Measurements from ENCODE around the gene PLEKHH2. TPM values are rescaled to one million over a fixed set of nuclear protein-coding genes. Genes with fewer than 3 reads are reported as not detected.

The PLEKHH2 gene
- total RNA-seq (2014; rRNA removed; shearing (Covaris generic)), result 1.6 and 2.2 TPM in 2 replicates
- polyA plus RNA-seq (2016; fragmentation: Nextera tagmentation; extraction: Ambion mirVana), result 0.90 and 1.1 TPM in 2 replicates

GRCh38 chr2:43637030-43637803 is at the start of gene PLEKHH2:
PLEKHH2 (plus strand) TSS chr2:43637260; CDS start chr2:43644674, 7,414 bp downstream.
- no peak for TF ChIP-seq EZH2 (IDR thresholded peaks at IDR 0.05; ENCODE audit: insufficient read depth, poor library complexity, severe bottlenecking)
- TF ChIP-seq EZH2phosphoT487 (IDR thresholded peaks at IDR 0.05; ENCODE audit: insufficient read depth, low read depth), result no peak
- H3K4me1 ChIP-seq (ENCODE audit: insufficient read depth), result peaks cover 19% of the 10 kb centered on the region
- no peaks in the 10 kb centered on the region for H4K20me1 ChIP-seq (ENCODE audit: insufficient read depth)
- in situ Hi-C loops (cut with MboI), result no loop called here
- H3K4me3 ChIP-seq, result peak within 1 kb of the TSS; percentile 71
- peak within 1 kb of the TSS; percentile 84 for H3K4me2 ChIP-seq (ENCODE audit: unreplicated experiment)
- 1% methylated on average over 47 to 62 of the region's 75 CpGs for WGBS, 2 experiments (ENCODE audit: low coverage in 1 of 2, low lambda C conversion rate in 2 of 2, missing lambda C conversion rate in 2 of 2)
- DNase-seq, result peak; percentile 92
- H3K9me3 ChIP-seq (ENCODE audit: low read depth), result no peaks in the 10 kb centered on the region
- no peak within 1 kb of the TSS for H3K27ac ChIP-seq
- H3K79me2 ChIP-seq (ENCODE audit: insufficient read depth), result no peaks in the 10 kb centered on the region
- no peaks in the 10 kb centered on the region for H3K27me3 ChIP-seq (replicated peaks; ENCODE audit: insufficient read depth)
- H3K36me3 ChIP-seq (ENCODE audit: low read depth), result no peaks in the 10 kb centered on the region
- no peaks in the 10 kb centered on the region for H3K9me2 ChIP-seq (ENCODE audit: insufficient read depth)
- H2AFZ ChIP-seq, result peak within 1 kb of the TSS; percentile 91
- H3F3A ChIP-seq (ENCODE audit: insufficient read depth), result peaks cover 15% of the 10 kb centered on the region
- H3K9ac ChIP-seq, result peak within 1 kb of the TSS; percentile 59

GRCh38 chr2:43592443-43592842 is 44.6 kb upstream of the PLEKHH2 start:
- H3K4me1 ChIP-seq (ENCODE audit: insufficient read depth), result peaks cover 29% of the 10 kb centered on the region
- peak; percentile 78 for DNase-seq
- peak overlapping the region; percentile 41 for H3K4me2 ChIP-seq (ENCODE audit: unreplicated experiment)
- H4K20me1 ChIP-seq (ENCODE audit: insufficient read depth), result no peaks in the 10 kb centered on the region
- peaks cover 4% of the 10 kb centered on the region; the same call in 1 of the 2 replicates for H3K36me3 ChIP-seq (ENCODE audit: low read depth)
- TF ChIP-seq EZH2 (IDR thresholded peaks at IDR 0.05; ENCODE audit: insufficient read depth, poor library complexity, severe bottlenecking) (no peak), EZH2phosphoT487 (IDR thresholded peaks at IDR 0.05; ENCODE audit: insufficient read depth, low read depth) (no peak)
- no peak overlapping the region for H3K9ac ChIP-seq
- in situ Hi-C loops (cut with MboI), result no loop called here
- H2AFZ ChIP-seq, result no peak overlapping the region
- peak overlapping the region; percentile 6; the same call in 1 of the 2 replicates for H3K4me3 ChIP-seq
- peaks cover 25% of the 10 kb centered on the region for H3K79me2 ChIP-seq (ENCODE audit: insufficient read depth)
- H3K27me3 ChIP-seq (replicated peaks; ENCODE audit: insufficient read depth), result no peaks in the 10 kb centered on the region
- peak overlapping the region; percentile 29 for H3K27ac ChIP-seq
- no peaks in the 10 kb centered on the region for H3K9me2 ChIP-seq (ENCODE audit: insufficient read depth)
- no peaks in the 10 kb centered on the region for H3K9me3 ChIP-seq (ENCODE audit: low read depth)
- peaks cover 17% of the 10 kb centered on the region for H3F3A ChIP-seq (ENCODE audit: insufficient read depth)

DNA sequence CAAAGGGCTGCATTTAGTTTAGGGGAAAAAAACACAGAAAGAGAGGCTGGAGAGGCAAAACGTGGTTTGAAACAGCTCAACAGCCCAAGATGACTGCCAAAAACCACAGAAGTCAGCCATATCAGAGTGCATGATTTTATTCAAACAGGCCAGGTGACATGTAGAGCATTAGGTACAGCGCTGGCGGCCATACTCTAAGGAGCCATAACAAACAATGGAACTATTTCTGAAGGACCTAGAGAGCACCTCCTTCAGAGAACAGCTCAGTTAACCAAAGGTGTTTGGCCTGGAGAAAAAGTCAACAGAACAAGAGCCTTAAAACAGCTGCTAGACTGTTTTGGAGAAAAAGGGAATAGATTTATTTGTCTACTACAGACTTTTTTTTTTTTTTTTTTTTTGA is 43.8 kb upstream of the PLEKHH2 start:
- H3K9me2 ChIP-seq (ENCODE audit: insufficient read depth), result no peaks in the 10 kb centered on the region
- no peaks in the 10 kb centered on the region for H3K27me3 ChIP-seq (replicated peaks; ENCODE audit: insufficient read depth)
- DNase-seq, result peak; percentile 5
- TF ChIP-seq EZH2phosphoT487 (IDR thresholded peaks at IDR 0.05; ENCODE audit: insufficient read depth, low read depth) (no peak), EZH2 (IDR thresholded peaks at IDR 0.05; ENCODE audit: insufficient read depth, poor library complexity, severe bottlenecking) (no peak)
- no peaks in the 10 kb centered on the region for H4K20me1 ChIP-seq (ENCODE audit: insufficient read depth)
- in situ Hi-C loops (cut with MboI), result no loop called here
- H3K79me2 ChIP-seq (ENCODE audit: insufficient read depth), result peaks cover 25% of the 10 kb centered on the region
- no peak overlapping the region for H3K27ac ChIP-seq
- WGBS, 2 experiments (ENCODE audit: low coverage in 1 of 2, low lambda C conversion rate in 2 of 2, missing lambda C conversion rate in 2 of 2), result 79 to 85% methylated on average over 3 of the region's 3 CpGs
- peaks cover 17% of the 10 kb centered on the region for H3F3A ChIP-seq (ENCODE audit: insufficient read depth)
- peak overlapping the region; percentile 41 for H3K4me2 ChIP-seq (ENCODE audit: unreplicated experiment)
- H3K4me3 ChIP-seq, result no peak overlapping the region
- no peak overlapping the region for H3K9ac ChIP-seq
- H3K9me3 ChIP-seq (ENCODE audit: low read depth), result no peaks in the 10 kb centered on the region
- H3K36me3 ChIP-seq (ENCODE audit: low read depth), result peaks cover 4% of the 10 kb centered on the region; the same call in 1 of the 2 replicates
- peaks cover 29% of the 10 kb centered on the region for H3K4me1 ChIP-seq (ENCODE audit: insufficient read depth)
- H2AFZ ChIP-seq, result no peak overlapping the region

- 81 to 84% methylated on average over 3 of the region's 3 CpGs for WGBS, 2 experiments (ENCODE audit: low coverage in 1 of 2, low lambda C conversion rate in 2 of 2, missing lambda C conversion rate in 2 of 2)
- H3K4me3 ChIP-seq, result peak overlapping the region; percentile 78
- H3K9me2 ChIP-seq (ENCODE audit: insufficient read depth), result no peaks in the 10 kb centered on the region
- peak overlapping the region; percentile 93; the same call in 1 of the 2 replicates for H3K27ac ChIP-seq
- H4K20me1 ChIP-seq (ENCODE audit: insufficient read depth), result no peaks in the 10 kb centered on the region
- peaks cover 17% of the 10 kb centered on the region for H3F3A ChIP-seq (ENCODE audit: insufficient read depth)
- no peak for DNase-seq
- H3K4me2 ChIP-seq (ENCODE audit: unreplicated experiment), result peak overlapping the region; percentile 91
- H3K36me3 ChIP-seq (ENCODE audit: low read depth), result 0 out of 2 replicates have a peak, but pooled peaks cover 4% of the 10 kb centered on the region
- H3K27me3 ChIP-seq (replicated peaks; ENCODE audit: insufficient read depth), result no peaks in the 10 kb centered on the region
- in situ Hi-C loops (cut with MboI), result no loop called here
- peak overlapping the region; percentile 92 for H3K9ac ChIP-seq
- no peaks in the 10 kb centered on the region for H3K9me3 ChIP-seq (ENCODE audit: low read depth)
- H3K79me2 ChIP-seq (ENCODE audit: insufficient read depth), result peaks cover 21% of the 10 kb centered on the region
- H2AFZ ChIP-seq, result peak overlapping the region; percentile 95
- no peak for TF ChIP-seq EZH2 (IDR thresholded peaks at IDR 0.05; ENCODE audit: insufficient read depth, poor library complexity, severe bottlenecking)
- TF ChIP-seq EZH2phosphoT487 (IDR thresholded peaks at IDR 0.05; ENCODE audit: insufficient read depth, low read depth), result no peak
- H3K4me1 ChIP-seq (ENCODE audit: insufficient read depth), result peaks cover 29% of the 10 kb centered on the region
These were observed 42.2 kb upstream of the PLEKHH2 start for GRCh38 chr2:43594875-43595274.
